C4-2B (cell line): Measurements from ENCODE around the gene S100B.

Experiments
- H3K27ac ChIP-seq: fragments of 450-650 bp; 2 replicates; pipeline ENCODE4 v1.5.1; 2017
- ZFX ChIP-seq: fragments of 450-650 bp; IDR thresholded peaks from 2 replicates; pipeline ENCODE4 v1.6.1; 2017
- TF ChIP-seq, protein P1 (sequence below): fragments of 450-650 bp; conservative IDR thresholded peaks from 2 replicates; pipeline ENCODE4 v1.5.1; 2017; ENCODE audit warnings: mild to moderate bottlenecking

Gene S100B

DNA sequence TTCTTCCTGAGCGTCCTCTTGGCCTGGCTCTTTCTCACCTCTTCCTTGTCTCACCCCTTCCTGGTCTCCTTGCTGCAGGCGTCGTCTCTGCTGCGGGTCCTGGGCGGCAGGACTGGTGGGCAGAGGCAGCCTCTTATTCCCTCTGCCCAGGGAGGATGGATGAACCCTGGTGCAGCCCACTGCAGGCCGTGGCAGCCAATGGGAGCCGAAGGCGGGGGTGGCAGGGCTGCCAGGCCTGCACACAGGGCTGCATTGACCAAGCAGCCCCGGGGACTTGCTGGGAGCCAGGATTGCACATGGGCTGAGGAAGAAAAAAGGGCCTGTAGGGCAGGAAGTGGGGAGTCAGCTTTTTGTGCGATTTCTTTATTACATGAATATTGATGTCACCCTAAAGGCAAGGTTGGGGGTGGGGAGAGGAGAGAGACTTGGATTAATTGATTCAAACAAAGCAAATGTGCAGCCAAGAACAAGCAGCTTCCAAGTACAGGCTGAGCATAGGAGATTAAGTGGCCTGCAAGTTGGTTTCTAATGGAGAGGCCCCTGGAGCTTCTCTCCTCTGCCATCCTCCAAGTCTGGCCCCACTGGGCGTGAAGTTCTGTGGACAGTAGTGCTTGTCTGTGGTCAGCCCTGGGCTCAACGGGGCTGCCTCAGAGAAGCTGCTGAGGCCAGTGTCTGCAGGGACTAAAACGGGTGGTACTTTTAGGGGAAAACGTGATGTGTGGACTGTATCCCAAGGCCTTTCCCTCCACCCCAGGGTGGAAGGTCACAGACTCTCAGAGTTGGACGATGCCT, at the start of gene S100B:
TSS of gene S100B (minus strand) at position 108 of the 792 bp plus-strand sequence. CDS start 2,667 bp downstream, outside the sequence.
- no peak for TF ChIP-seq ZFX
- TF ChIP-seq, protein P1, sequence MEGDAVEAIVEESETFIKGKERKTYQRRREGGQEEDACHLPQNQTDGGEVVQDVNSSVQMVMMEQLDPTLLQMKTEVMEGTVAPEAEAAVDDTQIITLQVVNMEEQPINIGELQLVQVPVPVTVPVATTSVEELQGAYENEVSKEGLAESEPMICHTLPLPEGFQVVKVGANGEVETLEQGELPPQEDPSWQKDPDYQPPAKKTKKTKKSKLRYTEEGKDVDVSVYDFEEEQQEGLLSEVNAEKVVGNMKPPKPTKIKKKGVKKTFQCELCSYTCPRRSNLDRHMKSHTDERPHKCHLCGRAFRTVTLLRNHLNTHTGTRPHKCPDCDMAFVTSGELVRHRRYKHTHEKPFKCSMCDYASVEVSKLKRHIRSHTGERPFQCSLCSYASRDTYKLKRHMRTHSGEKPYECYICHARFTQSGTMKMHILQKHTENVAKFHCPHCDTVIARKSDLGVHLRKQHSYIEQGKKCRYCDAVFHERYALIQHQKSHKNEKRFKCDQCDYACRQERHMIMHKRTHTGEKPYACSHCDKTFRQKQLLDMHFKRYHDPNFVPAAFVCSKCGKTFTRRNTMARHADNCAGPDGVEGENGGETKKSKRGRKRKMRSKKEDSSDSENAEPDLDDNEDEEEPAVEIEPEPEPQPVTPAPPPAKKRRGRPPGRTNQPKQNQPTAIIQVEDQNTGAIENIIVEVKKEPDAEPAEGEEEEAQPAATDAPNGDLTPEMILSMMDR, result no peak
- H3K27ac ChIP-seq, result no peak within 1 kb of the TSS

DNA sequence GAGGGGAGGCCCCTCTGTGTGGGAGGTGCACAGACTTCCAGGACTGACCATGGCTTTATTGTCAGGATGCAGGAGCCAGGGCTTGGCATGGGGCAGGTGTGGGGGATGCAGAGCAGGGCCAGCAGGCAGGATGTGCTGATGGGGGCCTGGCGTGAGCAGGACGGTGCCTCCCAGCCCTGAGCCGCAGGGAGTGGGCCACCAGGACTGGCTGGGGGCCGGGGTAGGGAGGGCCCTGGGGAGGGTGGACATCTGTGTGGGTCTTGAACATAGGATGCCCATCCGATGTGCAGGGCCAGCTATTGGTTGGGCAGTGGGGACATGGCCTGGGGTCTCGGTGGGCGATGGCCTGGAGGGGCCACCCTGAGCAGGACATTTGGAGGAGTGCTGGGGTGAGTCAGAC, 46.2 kb upstream of the S100B start:
- H3K27ac ChIP-seq, result no peak overlapping the region
- no peak for TF ChIP-seq ZFX
- TF ChIP-seq, protein P1, result no peak

DNA sequence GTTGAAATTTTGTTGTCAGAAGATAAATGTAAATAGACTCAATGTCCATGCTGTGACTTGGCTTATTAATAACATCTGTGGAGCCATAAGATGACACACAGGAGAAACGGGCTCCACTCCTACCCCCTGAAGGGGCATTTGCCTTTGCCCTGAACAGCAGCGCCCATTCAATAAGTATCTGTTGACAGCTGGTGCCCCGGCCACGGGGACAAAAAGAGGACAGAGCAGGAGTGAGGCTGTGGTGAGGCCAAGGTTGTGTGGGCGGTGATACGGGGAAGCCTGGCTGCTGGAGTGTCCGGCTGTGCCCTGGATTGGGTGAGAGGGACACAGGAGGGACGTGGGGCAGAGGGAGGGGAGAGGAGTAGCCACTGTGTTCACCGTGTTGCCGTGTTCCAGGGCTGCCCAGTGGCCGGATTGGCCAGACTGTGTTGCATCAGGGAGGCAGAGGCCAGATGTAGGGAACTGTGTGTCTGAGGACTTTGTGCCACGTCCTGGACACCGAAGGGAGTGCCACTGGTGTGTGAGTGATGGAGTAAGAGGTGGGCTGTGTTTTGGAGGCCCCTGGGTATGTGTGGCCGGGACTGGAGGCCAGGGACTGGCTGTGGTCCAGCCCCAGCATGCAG, 45.7 kb upstream of the S100B start:
- no peak overlapping the region for H3K27ac ChIP-seq
- no peak for TF ChIP-seq ZFX
- TF ChIP-seq, protein P1, result no peak

DNA sequence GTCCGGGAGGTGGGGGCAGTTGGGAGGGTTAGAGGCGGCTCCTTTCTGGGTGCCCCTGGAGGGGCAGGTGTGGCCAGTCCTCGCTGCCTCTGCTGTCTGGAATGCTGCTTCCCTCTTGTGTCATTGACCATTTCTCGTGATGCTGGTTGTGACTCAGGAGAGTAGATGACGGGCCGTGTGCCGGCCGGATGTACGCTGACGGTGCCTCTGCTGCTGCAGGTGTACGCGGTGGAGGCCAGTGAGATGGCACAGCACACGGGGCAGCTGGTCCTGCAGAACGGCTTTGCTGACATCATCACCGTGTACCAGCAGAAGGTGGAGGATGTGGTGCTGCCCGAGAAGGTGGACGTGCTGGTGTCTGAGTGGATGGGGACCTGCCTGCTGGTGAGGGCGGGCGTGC, 44.5 kb upstream of the S100B start:
- no peak for TF ChIP-seq ZFX
- TF ChIP-seq, protein P1, result no peak
- H3K27ac ChIP-seq, result no peak overlapping the region

DNA sequence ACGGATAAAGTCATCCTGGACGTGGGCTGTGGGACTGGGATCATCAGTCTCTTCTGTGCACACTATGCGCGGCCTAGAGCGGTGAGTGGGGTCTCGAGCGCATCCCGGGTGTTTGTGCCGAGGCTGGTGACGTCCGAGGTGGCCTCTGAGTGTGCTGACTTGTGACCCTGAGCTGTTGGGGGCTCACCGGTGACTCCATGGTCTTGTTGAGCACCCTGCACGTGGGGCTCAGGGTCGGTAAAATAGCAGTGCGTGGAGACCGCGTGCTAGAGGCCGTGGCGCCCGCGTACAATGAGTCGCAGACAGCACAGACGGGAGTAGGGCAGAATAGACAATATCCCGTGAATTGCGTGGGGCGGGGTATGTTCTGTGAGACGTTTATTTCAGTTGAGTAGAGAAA, 43.7 kb upstream of the S100B start:
- TF ChIP-seq, protein P1, result no peak
- no peak for TF ChIP-seq ZFX
- H3K27ac ChIP-seq, result no peak overlapping the region

DNA sequence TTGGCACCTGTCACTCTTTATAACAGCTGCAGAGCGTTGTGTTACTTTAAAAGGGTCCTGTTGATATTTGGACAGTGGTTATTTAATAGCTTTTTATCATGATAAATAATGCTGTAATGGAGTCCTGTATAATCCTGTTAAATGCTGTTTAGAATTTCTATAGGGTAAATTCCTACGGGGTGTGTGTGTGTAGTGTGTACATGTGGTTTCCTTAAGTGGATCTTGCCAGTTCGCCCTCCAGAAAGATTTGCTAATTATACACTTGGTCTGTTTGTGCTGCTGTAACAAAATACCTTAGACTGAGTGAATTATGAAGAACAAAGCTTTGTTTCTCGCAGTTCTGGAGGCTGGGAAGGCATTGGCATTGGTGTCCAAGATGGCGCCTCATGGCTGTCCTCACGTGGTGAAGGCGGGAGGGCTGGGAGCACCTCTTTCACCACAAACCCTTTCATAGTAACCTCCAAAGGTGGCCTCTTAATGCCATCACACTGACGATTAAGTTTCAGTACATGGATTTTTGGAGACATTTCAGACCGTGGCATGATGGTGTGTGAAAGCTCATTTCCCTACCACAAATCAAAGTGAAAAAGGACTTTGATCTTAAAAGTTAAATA, 41.8 kb upstream of the S100B start:
- H3K27ac ChIP-seq, result no peak overlapping the region
- TF ChIP-seq, protein P1, result no peak
- no peak for TF ChIP-seq ZFX

DNA sequence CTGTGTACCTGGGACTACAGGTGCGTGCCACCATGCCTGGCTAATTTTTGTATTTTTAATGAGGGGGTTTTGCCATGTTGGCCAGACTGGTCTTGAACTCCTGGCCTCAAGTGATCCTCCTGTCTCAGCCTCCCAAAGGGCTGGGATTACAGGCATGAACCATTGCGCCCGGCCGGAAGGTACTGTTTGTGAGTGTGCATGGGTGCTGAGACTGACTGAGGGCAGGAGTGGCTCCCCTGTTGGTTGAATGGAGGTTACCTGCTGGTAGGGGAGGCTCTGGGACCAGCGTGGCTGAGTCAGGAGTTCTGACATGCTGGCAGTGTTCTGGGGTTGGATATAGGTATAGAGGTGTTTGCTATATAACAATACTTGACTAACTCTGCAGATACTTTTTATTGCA, 41.0 kb upstream of the S100B start:
- H3K27ac ChIP-seq, result no peak overlapping the region
- TF ChIP-seq ZFX, result no peak
- TF ChIP-seq, protein P1, result no peak
